ENCODE results near the gene CHM. TPM values are rescaled to one million over a fixed set of nuclear protein-coding genes. Genes with fewer than 3 reads are reported as not detected.
A peak's percentile ranks its signal among the peaks of the same experiment; 100 is the strongest.
"Not testable (repeated sequence)": the region's sequence is repeated elsewhere in the genome, so short reads cannot be mapped to it uniquely, and the experiment has no call there.

The CHM gene
- total RNA-seq, 1 donor from 2014 or later: 33.3 TPM

GRCh38 chrX:85964744-85965143 lies 82.6 kb downstream of the CHM start:
- FAIRE-seq: no peak
- Mint-ChIP-seq H3K9me3 (ENCODE audit: unreplicated experiment) (no peaks in the 10 kb centered on the region), H3K27ac (ENCODE audit: unreplicated experiment) (no peak overlapping the region), H3K4me3 (ENCODE audit: unreplicated experiment) (no peak overlapping the region), H3K27me3 (ENCODE audit: low read depth, unreplicated experiment) (no peaks in the 10 kb centered on the region), H3K4me1 (ENCODE audit: low read depth, unreplicated experiment) (peaks cover 7% of the 10 kb centered on the region), H3K36me3 (ENCODE audit: low read depth, unreplicated experiment) (no peaks in the 10 kb centered on the region)
- no peak for TF ChIP-seq CTCF (IDR thresholded peaks at IDR 0.05; ENCODE audit: insufficient read depth, low read depth, low read length)
- no peak for TF ChIP-seq EZH2 (IDR thresholded peaks at IDR 0.05; ENCODE audit: insufficient read depth, low read length)
- Histone ChIP-seq H3K9ac (ENCODE audit: low read length) (no peak overlapping the region), H3K4me1 (ENCODE audit: insufficient read depth, low read length) (peaks cover 5% of the 10 kb centered on the region), H3K9me3 (ENCODE audit: insufficient read depth, low read depth, low read length) (no peaks in the 10 kb centered on the region), H3K27me3 (ENCODE audit: insufficient read depth, low read length) (no peaks in the 10 kb centered on the region), H2AFZ (ENCODE audit: low read depth, low read length) (no peak overlapping the region), H3K79me2 (ENCODE audit: insufficient read depth, low read length) (no peaks in the 10 kb centered on the region), H3K27ac (ENCODE audit: low read depth, low read length) (no peak overlapping the region), H3K4me3 (ENCODE audit: insufficient read depth, low read depth, low read length) (no peak overlapping the region), H3K4me2 (ENCODE audit: low read length) (no peak overlapping the region), H3K36me3 (ENCODE audit: insufficient read depth, low read length) (no peaks in the 10 kb centered on the region), H4K20me1 (ENCODE audit: insufficient read depth, low read length) (no peaks in the 10 kb centered on the region)
- DNase-seq (ENCODE audit: low read depth): no peak

GRCh38 chrX:85963736-85964135 lies 83.6 kb downstream of the CHM start:
- FAIRE-seq: no peak
- no peaks in the 10 kb centered on the region for H4K20me1 ChIP-seq (ENCODE audit: insufficient read depth, low read length)
- H3K4me2 ChIP-seq (ENCODE audit: low read length): no peak overlapping the region
- Mint-ChIP-seq H3K4me3 (ENCODE audit: unreplicated experiment) (no peak overlapping the region), H3K27ac (ENCODE audit: unreplicated experiment) (no peak overlapping the region), H3K9me3 (ENCODE audit: unreplicated experiment) (no peaks in the 10 kb centered on the region), H3K4me1 (ENCODE audit: low read depth, unreplicated experiment) (peaks cover 7% of the 10 kb centered on the region), H3K27me3 (ENCODE audit: low read depth, unreplicated experiment) (no peaks in the 10 kb centered on the region), H3K36me3 (ENCODE audit: low read depth, unreplicated experiment) (no peaks in the 10 kb centered on the region)
- no peak overlapping the region for H2AFZ ChIP-seq (ENCODE audit: low read depth, low read length)
- TF ChIP-seq CTCF (IDR thresholded peaks at IDR 0.05; ENCODE audit: insufficient read depth, low read depth, low read length): no peak
- no peak for TF ChIP-seq EZH2 (IDR thresholded peaks at IDR 0.05; ENCODE audit: insufficient read depth, low read length)
- no peak overlapping the region for H3K27ac ChIP-seq (ENCODE audit: low read depth, low read length)
- no peaks in the 10 kb centered on the region for H3K36me3 ChIP-seq (ENCODE audit: insufficient read depth, low read length)
- no peaks in the 10 kb centered on the region for H3K79me2 ChIP-seq (ENCODE audit: insufficient read depth, low read length)
- peak; percentile 66 for DNase-seq (ENCODE audit: low read depth)
- no peaks in the 10 kb centered on the region for H3K27me3 ChIP-seq (ENCODE audit: insufficient read depth, low read length)
- no peak overlapping the region for H3K4me3 ChIP-seq (ENCODE audit: insufficient read depth, low read depth, low read length)
- H3K4me1 ChIP-seq (ENCODE audit: insufficient read depth, low read length): peaks cover 5% of the 10 kb centered on the region
- no peak overlapping the region for H3K9ac ChIP-seq (ENCODE audit: low read length)
- H3K9me3 ChIP-seq (ENCODE audit: insufficient read depth, low read depth, low read length): no peaks in the 10 kb centered on the region

GRCh38 chrX:85955510-85955909 lies 91.8 kb downstream of the CHM start:
- Histone ChIP-seq H3K79me2 (ENCODE audit: insufficient read depth, low read length) (no peaks in the 10 kb centered on the region), H3K27ac (ENCODE audit: low read depth, low read length) (no peak overlapping the region), H2AFZ (ENCODE audit: low read depth, low read length) (no peak overlapping the region), H3K4me3 (ENCODE audit: insufficient read depth, low read depth, low read length) (no peak overlapping the region), H3K4me1 (ENCODE audit: insufficient read depth, low read length) (no peaks in the 10 kb centered on the region), H3K9me3 (ENCODE audit: insufficient read depth, low read depth, low read length) (no peaks in the 10 kb centered on the region), H3K4me2 (ENCODE audit: low read length) (no peak overlapping the region), H4K20me1 (ENCODE audit: insufficient read depth, low read length) (no peaks in the 10 kb centered on the region), H3K36me3 (ENCODE audit: insufficient read depth, low read length) (peaks cover 3% of the 10 kb centered on the region), H3K27me3 (ENCODE audit: insufficient read depth, low read length) (no peaks in the 10 kb centered on the region), H3K9ac (ENCODE audit: low read length) (no peak overlapping the region)
- Mint-ChIP-seq H3K4me1 (ENCODE audit: low read depth, unreplicated experiment) (no peaks in the 10 kb centered on the region), H3K27me3 (ENCODE audit: low read depth, unreplicated experiment) (no peaks in the 10 kb centered on the region), H3K36me3 (ENCODE audit: low read depth, unreplicated experiment) (peaks cover 16% of the 10 kb centered on the region), H3K4me3 (ENCODE audit: unreplicated experiment) (no peak overlapping the region), H3K9me3 (ENCODE audit: unreplicated experiment) (peaks cover 3% of the 10 kb centered on the region), H3K27ac (ENCODE audit: unreplicated experiment) (no peak overlapping the region)
- DNase-seq (ENCODE audit: low read depth) (no peak), FAIRE-seq (peak; percentile 85)
- no peak for TF ChIP-seq CTCF (IDR thresholded peaks at IDR 0.05; ENCODE audit: insufficient read depth, low read depth, low read length)
- TF ChIP-seq EZH2 (IDR thresholded peaks at IDR 0.05; ENCODE audit: insufficient read depth, low read length): no peak

GRCh38 chrX:85944751-85945150 lies 102.6 kb downstream of the CHM start:
- H3K4me1 Mint-ChIP-seq (ENCODE audit: low read depth, unreplicated experiment); H3K4me3 Mint-ChIP-seq (ENCODE audit: unreplicated experiment); H4K20me1 ChIP-seq (ENCODE audit: insufficient read depth, low read length); H3K4me1 ChIP-seq (ENCODE audit: insufficient read depth, low read length); H3K36me3 ChIP-seq (ENCODE audit: insufficient read depth, low read length); DNase-seq (ENCODE audit: low read depth); H3K9me3 Mint-ChIP-seq (ENCODE audit: unreplicated experiment); H3K79me2 ChIP-seq (ENCODE audit: insufficient read depth, low read length); H2AFZ ChIP-seq (ENCODE audit: low read depth, low read length); H3K4me3 ChIP-seq (ENCODE audit: insufficient read depth, low read depth, low read length); H3K27ac Mint-ChIP-seq (ENCODE audit: unreplicated experiment); H3K9ac ChIP-seq (ENCODE audit: low read length); H3K9me3 ChIP-seq (ENCODE audit: insufficient read depth, low read depth, low read length); H3K27me3 ChIP-seq (ENCODE audit: insufficient read depth, low read length); H3K27ac ChIP-seq (ENCODE audit: low read depth, low read length); H3K4me2 ChIP-seq (ENCODE audit: low read length); H3K27me3 Mint-ChIP-seq (ENCODE audit: low read depth, unreplicated experiment): not testable (repeated sequence)
- FAIRE-seq: peak; percentile 78
- peaks cover 16% of the 10 kb centered on the region for H3K36me3 Mint-ChIP-seq (ENCODE audit: low read depth, unreplicated experiment)
